Stimulated activated naive CD4-positive, alpha-beta T cell (primary cell): ENCODE measurements around the gene C5orf24.
"Not testable (repeated sequence)": the region's sequence is repeated elsewhere in the genome, so short reads cannot be mapped to it uniquely, and the experiment has no call there.

Source experiments
- DNase-seq, 6 experiments: peaks; one replicate each; lab custom pipeline; 2025; lab: John Stamatoyannopoulos, UW

C5orf24 gene

GRCh38 chr5:134845852-134846640, at the start of gene C5orf24:
Gene C5orf24, plus strand, starts transcription at chr5:134845968. Its CDS starts 8,933 bp downstream, at chr5:134854901.
- peak; percentile 81 to 92 (median 88) for DNase-seq

- no peak for DNase-seq
Measured at GRCh38 chr5:134798468-134798867, 47.3 kb upstream of the C5orf24 start.

GRCh38 chr5:134803821-134804220, 41.9 kb upstream of the C5orf24 start:
- no peak for DNase-seq

- no peak for DNase-seq
Measured at GRCh38 chr5:134813407-134813806, 32.4 kb upstream of the C5orf24 start.

- no peak for DNase-seq
Measured at GRCh38 chr5:134813827-134814226, 31.9 kb upstream of the C5orf24 start.

GRCh38 chr5:134817006-134817405, 28.8 kb upstream of the C5orf24 start:
- no peak for DNase-seq

GRCh38 chr5:134818776-134819175, 27.0 kb upstream of the C5orf24 start:
- DNase-seq: no peak

GRCh38 chr5:134819407-134819963, 26.3 kb upstream of the C5orf24 start:
- no peak for DNase-seq

GRCh38 chr5:134821841-134822240, 23.9 kb upstream of the C5orf24 start:
- DNase-seq: no peak

- no peak for DNase-seq
Measured at GRCh38 chr5:134824681-134825080, 21.1 kb upstream of the C5orf24 start.

GRCh38 chr5:134825212-134825611, 20.6 kb upstream of the C5orf24 start:
- DNase-seq: no peak

- no peak for DNase-seq
Measured at GRCh38 chr5:134833340-134834032, 12.3 kb upstream of the C5orf24 start.

- DNase-seq: no peak
Measured at GRCh38 chr5:134835623-134836022, 10.1 kb upstream of the C5orf24 start.

- no peak for DNase-seq
Measured at GRCh38 chr5:134837530-134838181, 8.1 kb upstream of the C5orf24 start.

GRCh38 chr5:134838361-134838760, 7.4 kb upstream of the C5orf24 start:
- not testable (repeated sequence) for DNase-seq

GRCh38 chr5:134840811-134841210, 5.0 kb upstream of the C5orf24 start:
- DNase-seq: no peak

- DNase-seq: no peak
Measured at GRCh38 chr5:134844252-134844651, 1.5 kb upstream of the C5orf24 start.

GRCh38 chr5:134845335-134845851, 375 bp upstream of the C5orf24 start:
- no peak for DNase-seq

- DNase-seq: no peak
Measured at GRCh38 chr5:134846641-134846960, 833 bp downstream of the C5orf24 start.

- DNase-seq: not testable (repeated sequence)
Measured at GRCh38 chr5:134849434-134849933, 3.7 kb downstream of the C5orf24 start.

GRCh38 chr5:134851307-134851923, 5.6 kb downstream of the C5orf24 start:
- no peak for DNase-seq

GRCh38 chr5:134856465-134856864, 10.7 kb downstream of the C5orf24 start:
- not testable (repeated sequence) for DNase-seq
